NT2/D1 (cell line): ENCODE data around the gene SUMO3.

Experiments
- SUZ12 ChIP-seq: IDR thresholded peaks from 2 replicates; pipeline ENCODE4 v1.6.1; 2011; ENCODE audit not compliant: insufficient read length, insufficient read depth; ENCODE audit errors: extremely low read depth
- YY1 ChIP-seq: IDR thresholded peaks from 2 replicates; pipeline ENCODE4 v1.6.1; 2011; ENCODE audit not compliant: insufficient read length, insufficient read depth
- ZNF274 ChIP-seq: IDR thresholded peaks from 2 replicates; pipeline ENCODE4 v1.6.1; 2011; ENCODE audit warnings: mild to moderate bottlenecking, low read depth, low read length

GRCh38 chr21:44822484-44823178 is 4.8 kb upstream of the SUMO3 start:
- TF ChIP-seq YY1 = no peak
- no peak for TF ChIP-seq SUZ12
- TF ChIP-seq ZNF274 = no peak
